Stimulated activated CD4-positive, alpha-beta T cell treated with anti-CD3 and anti-CD28 coated beads, TNF-alpha, amount 100 ng/mL, for 4 hours (primary cell): ENCODE data around the gene ARHGAP42.
"Not testable (repeated sequence)": the region's sequence is repeated elsewhere in the genome, so short reads cannot be mapped to it uniquely, and the experiment has no call there.

ENCODE experiments used
- DNase-seq, 3 experiments: peaks; one replicate each; pipeline ENCODE4 v3.0.0-alpha.2; 2020; ENCODE audit warnings: low read depth in 3 of 3

Gene ARHGAP42, protein sequence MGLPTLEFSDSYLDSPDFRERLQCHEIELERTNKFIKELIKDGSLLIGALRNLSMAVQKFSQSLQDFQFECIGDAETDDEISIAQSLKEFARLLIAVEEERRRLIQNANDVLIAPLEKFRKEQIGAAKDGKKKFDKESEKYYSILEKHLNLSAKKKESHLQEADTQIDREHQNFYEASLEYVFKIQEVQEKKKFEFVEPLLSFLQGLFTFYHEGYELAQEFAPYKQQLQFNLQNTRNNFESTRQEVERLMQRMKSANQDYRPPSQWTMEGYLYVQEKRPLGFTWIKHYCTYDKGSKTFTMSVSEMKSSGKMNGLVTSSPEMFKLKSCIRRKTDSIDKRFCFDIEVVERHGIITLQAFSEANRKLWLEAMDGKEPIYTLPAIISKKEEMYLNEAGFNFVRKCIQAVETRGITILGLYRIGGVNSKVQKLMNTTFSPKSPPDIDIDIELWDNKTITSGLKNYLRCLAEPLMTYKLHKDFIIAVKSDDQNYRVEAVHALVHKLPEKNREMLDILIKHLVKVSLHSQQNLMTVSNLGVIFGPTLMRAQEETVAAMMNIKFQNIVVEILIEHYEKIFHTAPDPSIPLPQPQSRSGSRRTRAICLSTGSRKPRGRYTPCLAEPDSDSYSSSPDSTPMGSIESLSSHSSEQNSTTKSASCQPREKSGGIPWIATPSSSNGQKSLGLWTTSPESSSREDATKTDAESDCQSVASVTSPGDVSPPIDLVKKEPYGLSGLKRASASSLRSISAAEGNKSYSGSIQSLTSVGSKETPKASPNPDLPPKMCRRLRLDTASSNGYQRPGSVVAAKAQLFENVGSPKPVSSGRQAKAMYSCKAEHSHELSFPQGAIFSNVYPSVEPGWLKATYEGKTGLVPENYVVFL

DNA sequence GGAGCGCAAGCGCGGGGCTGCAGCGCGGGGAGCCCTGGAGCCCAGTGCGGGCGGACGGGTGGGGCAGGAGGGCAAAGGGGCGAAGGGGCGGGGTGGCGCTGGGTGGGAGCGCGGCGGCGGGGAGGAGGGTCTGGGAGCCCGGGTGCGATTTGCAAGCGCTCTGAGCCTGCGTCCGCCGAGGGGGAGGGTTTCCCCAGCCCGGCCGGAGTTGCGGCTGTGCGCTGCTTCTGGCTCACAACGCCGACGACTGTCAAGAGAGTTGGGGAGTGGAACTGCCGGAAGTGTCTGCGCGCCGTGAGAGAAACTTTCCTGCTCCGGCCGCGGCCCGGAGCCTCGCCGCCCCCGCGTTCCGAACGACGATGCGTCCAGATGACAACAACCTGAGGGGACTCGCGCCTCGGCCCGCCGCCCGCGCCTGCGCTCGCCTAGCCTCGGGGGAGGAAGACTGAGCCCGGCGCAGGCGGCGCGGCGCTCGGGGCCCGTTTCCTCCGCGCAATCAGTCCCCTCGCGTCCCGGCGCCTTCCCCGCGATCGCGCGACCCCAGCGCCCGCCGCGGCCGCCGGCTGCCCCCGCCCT is at the start of gene ARHGAP42:
Gene ARHGAP42 (plus strand): TSS at position 235 of the 576 bp plus-strand sequence. CDS start 391 bp downstream, outside the sequence.
- no peak for DNase-seq

- no peak for DNase-seq
Observed at GRCh38 chr11:100637706-100638105, 49.4 kb upstream of the ARHGAP42 start.

DNA sequence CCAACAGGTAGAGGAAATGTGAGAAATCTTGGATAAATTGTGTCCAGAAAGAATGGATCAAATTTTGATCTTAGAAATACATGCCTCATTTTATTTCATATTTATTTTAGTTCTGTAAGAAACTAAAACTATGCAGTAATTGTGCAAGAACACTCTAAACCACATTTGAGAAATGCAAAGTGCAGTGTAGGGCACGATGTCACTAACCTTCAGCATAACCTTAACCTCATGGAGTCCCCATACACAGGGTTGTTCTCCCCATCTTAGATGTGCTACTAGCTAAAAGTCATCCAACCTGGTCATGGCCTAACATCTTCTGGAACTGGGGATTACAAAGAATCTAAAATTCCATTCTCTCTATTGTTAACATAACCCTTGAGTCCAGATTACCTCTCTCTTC is 48.4 kb upstream of the ARHGAP42 start:
- DNase-seq, result no peak

DNA sequence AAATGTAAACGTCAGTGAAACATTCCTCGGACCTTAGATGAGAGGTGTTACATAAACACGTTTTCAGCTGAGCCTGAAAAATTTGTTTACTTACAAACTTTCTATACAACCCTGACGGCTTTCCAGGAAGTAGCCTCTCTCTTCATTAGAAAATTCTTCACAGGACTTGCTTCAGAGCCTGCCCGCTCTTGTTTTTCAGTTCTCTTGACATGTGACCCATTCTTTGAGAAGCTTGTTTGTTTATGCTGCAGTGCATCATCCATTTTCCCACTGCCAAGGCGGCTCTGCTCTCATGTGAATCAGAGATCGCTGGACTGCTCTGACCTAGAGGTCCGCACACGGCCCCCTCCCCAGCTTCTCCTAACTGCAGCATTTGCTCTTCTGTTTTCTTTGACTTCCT is 47.9 kb upstream of the ARHGAP42 start:
- no peak for DNase-seq

DNA sequence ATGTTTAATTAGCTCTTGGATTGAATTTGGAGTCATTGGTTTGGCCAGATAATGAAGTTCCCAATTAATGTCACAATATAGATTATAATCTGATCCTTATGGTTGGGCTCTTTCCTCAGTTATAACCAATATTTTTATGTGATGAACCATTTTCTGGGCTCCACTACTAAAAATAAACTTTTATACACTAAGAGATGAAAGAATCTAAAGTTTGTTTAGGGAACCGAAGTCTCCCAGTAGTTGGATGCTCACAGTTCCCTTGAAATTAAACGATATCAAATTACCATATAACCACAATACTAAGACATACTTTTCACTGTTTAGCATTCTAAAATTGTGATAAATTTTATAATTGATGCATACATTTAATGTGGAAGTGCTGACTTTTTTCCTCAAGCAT is 47.0 kb upstream of the ARHGAP42 start:
- no peak for DNase-seq

DNA sequence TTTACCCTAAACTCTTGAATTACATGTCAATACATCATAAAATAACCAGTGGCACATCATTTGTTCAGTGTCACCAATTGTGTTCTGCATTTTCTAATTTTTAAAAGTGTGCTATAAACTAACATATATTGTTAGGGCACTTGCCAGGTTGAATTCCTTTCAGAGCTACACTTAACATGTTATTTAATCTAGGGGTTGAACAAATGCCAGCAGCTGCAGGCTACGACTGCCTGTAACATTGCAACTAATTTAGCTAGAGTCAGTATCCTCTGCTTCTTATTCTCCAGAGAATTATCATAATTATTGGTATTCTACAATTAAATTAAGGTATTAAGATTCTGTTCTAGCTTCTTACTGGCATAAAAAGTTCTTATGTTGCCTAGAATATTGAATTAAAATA is 46.4 kb upstream of the ARHGAP42 start:
- DNase-seq, result no peak

GRCh38 chr11:100641456-100641855 is 45.6 kb upstream of the ARHGAP42 start:
- no peak for DNase-seq

DNA sequence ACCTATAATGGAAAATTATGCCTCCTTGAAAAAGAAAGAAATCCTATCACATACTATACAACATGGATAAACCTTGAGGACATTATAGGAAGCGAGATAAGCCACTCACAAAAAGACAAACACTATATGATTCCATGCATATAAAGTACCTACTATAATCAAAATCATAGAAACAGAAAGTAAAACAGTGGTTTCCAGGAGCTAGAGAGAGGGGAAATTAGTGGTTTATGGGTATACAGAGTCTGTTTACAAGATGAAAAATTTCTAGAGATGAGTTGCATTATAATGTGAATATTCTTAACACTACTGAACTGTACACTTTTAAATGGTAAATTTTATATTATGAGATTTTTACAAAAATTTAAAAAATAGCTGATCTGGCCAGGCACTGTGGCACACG is 40.5 kb upstream of the ARHGAP42 start:
- DNase-seq, result no peak

GRCh38 chr11:100647861-100648260 is 39.2 kb upstream of the ARHGAP42 start:
- DNase-seq, result no peak

DNA sequence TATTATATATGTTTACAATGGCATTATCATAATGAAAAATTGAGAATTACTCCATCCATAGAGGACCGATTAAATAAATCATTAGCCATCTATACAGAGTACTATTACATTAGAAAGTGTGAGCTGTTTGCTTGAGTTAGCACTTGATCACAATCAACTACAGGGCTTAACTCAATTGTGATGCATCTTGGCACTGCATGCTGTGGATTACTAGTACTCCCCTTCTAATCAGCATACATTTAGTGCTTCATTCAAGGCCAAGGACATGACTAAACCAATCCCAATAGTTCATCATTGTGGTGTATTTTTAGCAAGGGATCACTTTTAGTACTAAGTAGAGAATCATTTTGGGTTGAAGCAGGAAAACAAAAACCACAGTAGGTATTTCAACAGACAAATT is 23.5 kb upstream of the ARHGAP42 start:
- no peak for DNase-seq

GRCh38 chr11:100663996-100664395 is 23.1 kb upstream of the ARHGAP42 start:
- no peak for DNase-seq

- DNase-seq, result not testable (repeated sequence)
Observed at GRCh38 chr11:100666816-100667215, 20.3 kb upstream of the ARHGAP42 start.

GRCh38 chr11:100667449-100667848 is 19.6 kb upstream of the ARHGAP42 start:
- no peak for DNase-seq

GRCh38 chr11:100670140-100670539 is 16.9 kb upstream of the ARHGAP42 start:
- DNase-seq, result no peak

DNA sequence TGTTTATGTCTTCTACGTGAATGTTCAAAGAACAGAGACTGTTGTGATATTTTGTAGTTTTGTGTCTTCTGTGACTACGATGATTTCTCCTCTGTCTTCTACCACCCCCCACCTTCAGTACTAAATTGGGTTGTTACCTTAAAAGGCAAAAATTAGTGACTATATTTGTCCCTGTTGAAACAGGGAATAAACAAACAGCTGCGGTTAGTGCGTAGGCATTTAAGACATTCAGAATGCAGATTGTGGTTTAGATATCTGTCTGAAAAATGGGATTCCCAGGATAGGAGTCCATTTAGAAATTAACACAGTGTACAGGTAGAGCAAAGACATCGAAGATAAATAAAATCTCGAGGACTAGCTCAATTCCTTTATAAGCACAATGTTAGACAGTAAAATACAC is 15.6 kb upstream of the ARHGAP42 start:
- no peak for DNase-seq

DNA sequence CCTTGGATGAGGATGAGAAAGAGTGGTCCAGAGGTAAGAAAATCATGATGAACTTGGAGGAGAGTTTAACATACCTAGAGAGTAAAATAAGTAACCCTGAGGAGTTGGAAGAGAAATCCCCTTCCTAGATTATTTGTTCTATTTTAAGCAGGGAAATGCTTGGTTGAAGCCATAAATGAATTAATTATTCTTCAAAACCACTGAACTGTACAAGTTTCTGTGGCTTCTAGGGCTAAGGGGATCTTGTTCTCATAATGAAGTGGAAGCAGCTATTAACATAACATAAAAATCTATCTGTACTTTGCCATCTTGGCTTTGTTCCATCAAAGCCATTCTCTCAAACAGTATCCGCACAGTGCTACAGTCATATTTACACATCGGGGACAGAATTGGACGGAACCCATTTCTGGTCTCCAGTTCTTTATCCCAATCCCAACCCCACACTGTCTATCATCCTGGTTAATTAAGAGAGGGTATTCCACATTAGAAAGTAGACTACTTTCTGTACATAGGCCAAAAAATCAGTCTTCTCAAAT is 14.5 kb upstream of the ARHGAP42 start:
- no peak for DNase-seq

- DNase-seq, result no peak
Observed at GRCh38 chr11:100673063-100673462, 14.0 kb upstream of the ARHGAP42 start.

DNA sequence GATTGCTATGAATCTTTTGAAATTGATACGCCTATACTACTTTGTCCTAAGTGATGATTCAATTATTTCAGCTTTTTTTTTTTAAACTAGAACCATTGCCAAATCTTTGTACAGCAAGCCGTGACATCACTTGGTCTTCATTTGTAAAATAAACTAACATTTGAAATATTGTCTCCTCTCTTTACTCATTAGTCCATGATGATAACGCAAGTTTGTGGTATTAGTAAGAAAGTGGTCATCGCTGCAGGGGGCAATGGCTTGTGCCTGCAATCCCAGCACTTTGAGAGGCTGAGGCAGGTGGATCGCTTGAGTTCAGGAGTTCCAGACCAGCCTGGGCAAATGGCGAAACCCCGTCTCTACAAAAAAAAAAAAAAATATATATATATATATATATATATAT is 12.9 kb upstream of the ARHGAP42 start:
- DNase-seq, result no peak

GRCh38 chr11:100675115-100675650 is 11.9 kb upstream of the ARHGAP42 start:
- DNase-seq, result no peak

DNA sequence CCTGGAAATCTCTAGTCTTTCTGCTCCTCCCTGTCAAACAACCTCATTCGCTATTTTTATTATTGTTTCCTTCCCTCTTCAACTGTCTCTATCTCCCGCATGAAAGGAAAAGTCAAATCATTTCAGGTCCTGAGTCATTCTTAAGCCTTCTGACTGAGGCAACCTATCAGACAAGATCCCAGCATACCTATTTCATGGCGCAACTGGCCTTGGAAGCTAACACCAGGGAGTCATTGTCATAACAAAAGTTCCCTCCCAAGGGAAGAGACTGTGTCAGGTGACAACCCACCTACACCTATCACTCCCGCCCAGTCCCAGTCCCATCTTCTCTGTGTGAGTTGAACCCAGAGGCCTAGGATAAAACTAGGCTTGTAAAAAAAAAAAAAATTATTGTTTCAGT is 10.2 kb upstream of the ARHGAP42 start:
- no peak for DNase-seq

DNA sequence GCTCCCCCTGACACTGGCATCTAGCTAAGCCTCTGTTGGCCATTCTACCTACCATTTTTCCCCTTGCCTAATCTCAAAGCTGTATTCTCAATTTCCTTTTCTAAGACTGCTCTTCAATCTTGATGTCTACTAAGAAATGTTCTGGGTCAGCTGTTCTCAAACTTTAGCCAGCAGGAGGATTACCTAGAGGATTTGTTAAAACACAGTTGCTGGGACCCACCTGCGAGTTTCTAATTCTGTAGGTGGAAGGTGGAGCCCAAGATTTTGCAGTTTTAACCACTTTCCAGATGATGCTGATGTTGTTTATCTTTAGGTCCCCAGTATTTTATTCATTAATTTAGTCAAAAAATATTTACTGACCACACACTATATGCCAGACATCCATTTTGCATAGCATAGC is 9.3 kb upstream of the ARHGAP42 start:
- DNase-seq, result no peak

DNA sequence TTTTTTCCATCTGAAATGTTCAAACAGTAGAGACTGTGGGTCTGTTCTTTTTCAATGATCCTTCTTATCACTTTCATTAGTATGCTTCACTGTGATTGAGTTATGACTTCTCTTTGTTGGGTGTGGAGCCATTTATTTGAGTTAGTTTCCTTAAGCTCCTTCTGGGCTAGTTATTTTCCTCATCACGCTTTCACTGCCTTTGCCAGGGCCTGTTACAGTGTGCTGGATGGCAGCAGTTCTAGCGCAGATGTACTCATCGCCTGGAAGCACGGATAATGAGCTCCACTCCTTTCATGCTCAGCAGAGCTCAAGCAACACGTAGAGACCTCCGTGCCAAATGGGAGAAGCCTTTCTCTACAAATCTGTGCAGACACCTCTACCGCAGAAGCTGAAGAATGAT is 7.0 kb upstream of the ARHGAP42 start:
- DNase-seq, result no peak
